ENCODE results near the gene HJV.

The HJV gene

GRCh38 chr1:146020058-146021049 lies 1.2 kb downstream of the HJV start:
- no peak for DNase-seq

DNA sequence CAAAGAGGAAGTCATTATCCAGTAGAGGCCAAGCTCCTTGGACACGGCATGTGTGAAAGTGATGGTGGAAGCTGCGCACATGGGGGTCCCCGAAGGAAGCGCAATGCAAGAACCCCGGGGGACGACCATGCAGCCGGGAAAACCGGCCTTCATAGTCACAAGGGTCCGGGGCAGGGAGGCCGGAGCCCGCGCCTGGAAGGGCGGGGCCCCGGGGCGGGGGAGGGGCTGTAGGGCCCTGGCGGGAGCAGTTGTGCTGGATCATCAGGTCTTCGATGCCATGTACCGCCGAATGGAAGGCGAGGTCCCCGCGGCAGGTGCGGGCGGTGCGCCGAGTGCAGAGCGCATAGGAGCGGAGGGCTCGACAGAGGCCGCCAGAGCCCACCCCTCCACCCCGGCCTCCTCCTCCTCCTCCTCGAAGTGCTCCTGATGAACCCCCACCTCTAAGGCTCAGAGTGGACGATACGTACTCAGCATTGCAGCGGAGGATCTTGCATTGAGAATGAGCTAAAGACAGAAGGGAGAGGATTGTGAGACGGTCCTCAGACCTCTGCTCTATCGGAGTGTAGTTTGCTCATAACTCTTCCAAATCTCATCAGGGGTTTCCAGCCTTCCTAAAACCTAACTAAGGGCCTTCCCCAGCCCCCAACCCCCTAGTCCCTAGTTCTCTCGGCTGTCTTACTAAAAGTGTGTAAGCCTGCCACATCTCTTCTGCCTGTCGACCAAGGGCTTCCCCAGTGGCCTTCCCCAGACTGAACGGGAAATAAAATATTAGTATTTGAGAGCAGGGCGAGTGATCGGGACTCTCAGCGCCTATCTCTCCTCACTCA lies 2.1 kb downstream of the HJV start:
- DNase-seq: no peak

GRCh38 chr1:146016891-146017290 lies 4.6 kb downstream of the HJV start:
- DNase-seq: no peak

- no peak for DNase-seq
These were observed 8.0 kb downstream of the HJV start for GRCh38 chr1:146013559-146013922.

DNA sequence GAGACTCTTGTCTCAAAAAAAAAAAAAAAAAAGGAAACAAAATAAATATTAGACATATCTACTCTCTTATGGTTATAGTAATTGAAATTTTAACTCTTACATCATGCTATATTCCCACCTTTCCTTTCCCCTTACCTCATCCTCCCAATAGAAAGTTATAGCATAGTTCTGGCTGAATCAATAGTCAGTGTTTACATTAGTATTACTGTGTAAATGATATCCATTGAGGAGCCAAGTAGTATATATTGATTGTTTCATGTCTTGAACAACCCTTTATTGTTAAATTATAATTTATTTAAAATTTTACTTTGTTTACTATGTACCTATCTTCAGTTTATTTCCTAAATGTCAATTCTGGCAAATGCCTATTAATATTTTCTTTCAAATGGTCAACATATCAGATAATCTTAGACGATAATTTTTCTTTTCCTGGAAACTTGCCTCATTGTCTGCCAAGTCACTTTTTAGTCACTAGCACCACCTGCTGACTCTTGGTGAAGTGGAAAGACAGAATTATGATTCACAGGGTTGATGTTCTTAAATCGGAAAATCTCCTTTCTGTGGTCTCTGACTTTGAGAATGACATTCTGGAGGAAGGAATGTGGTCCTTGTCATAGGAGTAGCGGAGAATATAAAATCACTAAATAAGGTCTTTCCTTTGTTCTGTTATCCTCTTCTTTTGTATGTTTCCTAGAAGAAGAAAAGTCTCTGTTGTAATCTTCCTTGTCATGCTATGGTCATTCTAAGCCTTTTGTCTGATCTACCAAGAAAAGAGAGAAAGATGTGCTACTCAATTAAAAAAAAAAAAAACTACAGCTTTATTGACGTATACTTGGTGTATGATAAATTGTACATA lies 8.6 kb downstream of the HJV start:
- no peak for DNase-seq

- DNase-seq: no peak
These were observed 11.3 kb downstream of the HJV start for GRCh38 chr1:146010126-146010738.

GRCh38 chr1:146007489-146008133 lies 13.9 kb downstream of the HJV start:
- DNase-seq: no peak

DNA sequence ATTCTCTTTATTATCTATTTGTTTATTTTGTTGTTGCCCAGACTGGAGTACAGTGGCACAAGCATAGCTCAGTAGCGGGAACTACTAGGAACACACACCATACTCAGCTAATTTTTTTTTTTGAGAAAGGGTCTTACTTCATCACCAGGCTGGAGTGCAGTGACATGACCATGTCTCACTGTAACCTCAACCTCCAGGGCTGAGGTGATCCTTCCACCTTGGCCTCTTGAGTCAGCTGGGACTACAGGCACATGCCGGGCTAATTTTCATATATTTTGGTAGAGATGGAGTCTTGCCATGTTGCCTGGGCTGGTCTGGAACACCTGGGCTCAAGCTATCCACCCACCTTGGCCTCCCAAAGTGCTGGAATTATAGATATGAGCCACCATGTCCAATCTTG lies 19.8 kb downstream of the HJV start:
- DNase-seq: no peak

GRCh38 chr1:145999321-146000024 lies 22.1 kb downstream of the HJV start:
- peak in 1 of 2 experiments; percentile 35 for DNase-seq

DNA sequence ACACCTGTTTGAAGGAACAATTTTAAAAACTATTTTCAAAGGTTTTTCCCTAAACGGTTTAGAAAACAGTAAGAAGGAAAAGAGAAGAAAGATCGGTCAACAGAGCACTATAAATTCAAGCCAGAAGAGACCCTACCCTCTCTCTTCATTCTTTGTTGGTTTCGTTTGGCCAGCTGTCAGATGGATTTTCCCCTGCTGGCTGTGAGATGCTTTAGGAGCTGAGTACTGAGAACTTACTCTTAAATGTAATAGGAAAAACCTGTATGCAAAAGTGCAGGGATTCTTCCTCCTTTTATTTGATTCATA lies 23.9 kb downstream of the HJV start:
- DNase-seq: no peak

- DNase-seq: peak in 1 of 2 experiments; percentile 55
These were observed 24.4 kb downstream of the HJV start for GRCh38 chr1:145997016-145997717.

DNA sequence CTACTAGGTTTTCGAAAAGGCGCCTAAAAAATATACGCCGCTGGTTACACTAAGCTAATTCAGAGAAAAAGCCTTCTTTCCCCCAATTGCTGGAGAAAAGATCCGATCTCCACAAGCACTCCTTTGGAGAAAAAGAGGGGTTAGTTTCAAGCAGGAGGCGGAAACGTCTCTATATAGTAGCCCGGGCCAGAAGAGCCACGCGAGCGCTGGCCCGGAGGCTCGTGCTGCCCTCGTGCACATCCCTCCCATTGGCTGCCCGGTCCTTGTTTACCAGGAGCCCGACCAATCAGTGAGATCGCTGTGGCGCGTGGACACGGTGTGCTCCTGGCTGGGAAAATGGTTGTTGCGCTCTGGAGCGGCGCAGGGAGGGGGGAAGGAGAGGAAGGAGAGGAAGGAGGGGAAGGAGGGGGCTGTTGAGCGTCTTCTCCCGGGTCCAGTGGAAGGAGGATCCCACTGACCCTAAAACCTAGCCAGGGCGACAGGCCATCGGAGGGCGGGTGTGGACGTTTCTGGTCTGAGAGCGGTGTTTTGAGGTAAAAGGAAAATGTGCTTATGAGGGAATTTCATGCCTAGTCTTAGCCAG lies 25.0 kb downstream of the HJV start, which contains the start of gene TXNIP:
TXNIP (minus strand) TSS at position 147 of the 583 bp plus-strand sequence. CDS start 313 bp downstream, outside the sequence.
- DNase-seq: peak; percentile 94 to 99

GRCh38 chr1:145995964-145996432 lies 25.5 kb downstream of the HJV start:
- DNase-seq: no peak

DNA sequence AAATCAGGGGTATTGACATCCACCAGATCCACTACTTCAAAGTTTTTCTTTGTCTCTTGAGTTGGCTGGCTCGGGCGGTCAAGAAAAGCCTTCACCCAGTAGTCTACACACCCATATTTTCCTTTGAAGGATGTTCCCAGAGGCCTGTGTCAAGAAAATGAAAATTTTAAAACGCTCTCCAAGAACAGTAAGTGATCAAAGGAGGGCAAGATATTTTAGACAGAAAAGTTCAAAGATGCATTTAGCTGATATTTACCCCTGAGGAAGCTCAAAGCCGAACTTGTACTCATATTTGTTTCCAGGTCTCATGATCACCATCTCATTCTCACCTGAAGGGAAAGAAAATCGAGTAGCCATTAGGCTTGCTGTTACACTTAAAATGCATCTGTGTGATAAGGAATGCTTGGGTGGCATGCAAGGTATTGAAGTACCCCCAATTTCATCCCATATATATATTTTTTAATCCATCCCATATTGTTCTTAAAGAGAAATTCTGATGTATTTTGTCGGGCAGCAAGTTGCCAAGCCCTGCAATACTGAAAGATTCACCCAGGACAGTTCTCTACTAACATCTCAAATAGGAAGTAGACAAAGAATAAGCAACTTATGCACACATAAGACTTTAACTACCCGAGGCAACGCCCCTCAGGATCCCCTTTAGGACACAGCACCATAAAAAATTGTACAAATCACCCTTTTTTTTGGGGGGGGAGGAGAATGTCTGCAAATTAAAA lies 26.2 kb downstream of the HJV start:
- no peak for DNase-seq

GRCh38 chr1:145994391-145995120 lies 27.0 kb downstream of the HJV start:
- DNase-seq: no peak

DNA sequence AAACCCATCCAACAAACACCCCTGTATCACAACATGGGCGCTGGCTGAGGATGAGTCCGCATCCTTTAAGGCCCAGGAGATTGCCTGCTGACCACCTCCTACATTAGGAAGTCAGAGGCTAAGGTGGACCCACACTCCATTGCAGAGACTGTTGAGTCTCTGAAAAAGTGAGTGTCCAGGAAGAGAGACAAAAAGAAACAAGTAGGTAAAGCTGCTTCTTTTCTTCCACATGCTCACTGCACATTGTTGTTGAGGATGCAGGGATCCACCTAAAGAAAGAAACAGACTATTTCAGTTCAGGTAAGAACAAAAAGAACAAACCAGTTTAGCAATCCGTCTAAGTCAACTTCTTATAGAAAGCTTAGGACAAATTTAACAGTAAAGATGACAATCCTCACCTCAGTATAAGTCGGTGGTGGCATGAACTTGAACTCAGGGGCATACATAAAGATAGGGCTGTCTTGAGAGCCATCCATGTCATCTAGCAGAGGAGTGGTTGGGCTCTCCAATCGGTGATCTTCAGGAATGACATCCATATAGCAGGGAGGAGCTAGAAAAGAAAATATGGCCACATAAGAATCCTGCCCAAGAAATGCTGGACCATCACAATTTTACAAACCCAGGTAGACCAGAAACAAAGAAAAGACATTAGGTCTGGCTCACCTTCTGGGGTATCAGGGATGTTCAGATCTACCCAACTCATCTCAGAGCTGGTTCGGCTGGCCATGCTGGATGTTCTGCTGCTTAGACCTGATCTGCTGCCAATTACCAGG lies 27.7 kb downstream of the HJV start:
- DNase-seq: no peak

- DNase-seq: no peak
These were observed 28.4 kb downstream of the HJV start for GRCh38 chr1:145992958-145993617.
